Measurements from ENCODE around the gene TIAM2. TPM values are rescaled to one million over a fixed set of nuclear protein-coding genes. Genes with fewer than 3 reads are reported as not detected.
"Not testable (repeated sequence)": the region's sequence is repeated elsewhere in the genome, so short reads cannot be mapped to it uniquely, and the experiment has no call there.

The TIAM2 gene
- total and polyA plus RNA-seq, 10 donors, result 4.3 to 21.9 (median 12.9) TPM

DNA sequence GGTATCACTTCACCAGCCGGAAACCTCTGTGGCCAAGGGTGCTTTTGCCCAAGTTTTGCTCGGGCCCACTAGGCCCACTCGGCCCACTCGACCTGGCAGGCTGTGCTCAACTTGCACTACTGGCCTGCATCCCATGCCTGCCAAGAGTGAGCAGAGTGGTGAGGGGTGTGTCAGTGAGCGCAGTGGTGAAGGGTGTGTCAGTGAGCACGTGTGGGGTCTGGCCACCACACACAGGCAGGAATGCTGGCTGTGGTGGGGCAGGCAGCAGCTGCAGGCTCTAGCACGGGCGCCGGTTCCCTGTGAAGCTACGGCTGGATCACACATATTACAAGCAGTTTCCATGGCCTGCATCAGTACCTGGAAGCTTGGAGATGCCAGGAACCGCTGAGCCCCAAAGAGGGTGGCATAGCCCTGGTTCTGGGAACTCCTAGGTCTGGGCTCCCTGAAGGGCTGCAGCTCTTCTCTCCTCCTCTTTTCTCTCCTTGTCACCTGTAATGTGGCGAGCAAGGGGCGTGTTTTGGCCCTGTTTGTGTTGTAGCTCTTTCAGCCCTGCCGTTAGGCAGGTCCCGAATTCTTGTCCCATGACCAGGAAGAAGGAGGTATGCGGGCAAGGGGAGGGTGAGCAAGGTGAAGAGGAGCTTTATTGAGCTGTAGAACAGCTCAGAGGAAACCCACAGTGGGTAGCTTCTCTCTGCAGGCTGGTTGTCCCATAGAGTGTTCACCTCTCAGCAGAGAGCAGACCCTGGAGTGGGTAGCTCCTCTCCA, 217.7 kb downstream of the TIAM2 start:
- Histone ChIP-seq H3K4me1 (no peaks in the 10 kb centered on the region), H3K4me3 (no peak overlapping the region), H3K9me3 (no peaks in the 10 kb centered on the region), H3K27ac (no peak overlapping the region), H3K27me3 (replicated peaks in 1 of 7) (no peaks in the 10 kb centered on the region), H3K36me3 (no peaks in the 10 kb centered on the region)
- no peak for DNase-seq
- WGBS, 5 donors, result 91 to 96% (median 93%) methylated on average over 11 to 16 of the region's 16 CpGs
- intact Hi-C loops (cut with DNase I; ENCODE audit: low total_unique reads), result no loop called here
- TF ChIP-seq, protein P1, sequence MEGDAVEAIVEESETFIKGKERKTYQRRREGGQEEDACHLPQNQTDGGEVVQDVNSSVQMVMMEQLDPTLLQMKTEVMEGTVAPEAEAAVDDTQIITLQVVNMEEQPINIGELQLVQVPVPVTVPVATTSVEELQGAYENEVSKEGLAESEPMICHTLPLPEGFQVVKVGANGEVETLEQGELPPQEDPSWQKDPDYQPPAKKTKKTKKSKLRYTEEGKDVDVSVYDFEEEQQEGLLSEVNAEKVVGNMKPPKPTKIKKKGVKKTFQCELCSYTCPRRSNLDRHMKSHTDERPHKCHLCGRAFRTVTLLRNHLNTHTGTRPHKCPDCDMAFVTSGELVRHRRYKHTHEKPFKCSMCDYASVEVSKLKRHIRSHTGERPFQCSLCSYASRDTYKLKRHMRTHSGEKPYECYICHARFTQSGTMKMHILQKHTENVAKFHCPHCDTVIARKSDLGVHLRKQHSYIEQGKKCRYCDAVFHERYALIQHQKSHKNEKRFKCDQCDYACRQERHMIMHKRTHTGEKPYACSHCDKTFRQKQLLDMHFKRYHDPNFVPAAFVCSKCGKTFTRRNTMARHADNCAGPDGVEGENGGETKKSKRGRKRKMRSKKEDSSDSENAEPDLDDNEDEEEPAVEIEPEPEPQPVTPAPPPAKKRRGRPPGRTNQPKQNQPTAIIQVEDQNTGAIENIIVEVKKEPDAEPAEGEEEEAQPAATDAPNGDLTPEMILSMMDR (IDR thresholded peaks at IDR 0.05 in 8 of 11, conservative IDR thresholded peaks at IDR 0.05 in 3 of 11), result no peak
- no peak for TF ChIP-seq POLR2AphosphoS5 (IDR thresholded peaks at IDR 0.05)
- TF ChIP-seq POLR2A (IDR thresholded peaks at IDR 0.05), result no peak

DNA sequence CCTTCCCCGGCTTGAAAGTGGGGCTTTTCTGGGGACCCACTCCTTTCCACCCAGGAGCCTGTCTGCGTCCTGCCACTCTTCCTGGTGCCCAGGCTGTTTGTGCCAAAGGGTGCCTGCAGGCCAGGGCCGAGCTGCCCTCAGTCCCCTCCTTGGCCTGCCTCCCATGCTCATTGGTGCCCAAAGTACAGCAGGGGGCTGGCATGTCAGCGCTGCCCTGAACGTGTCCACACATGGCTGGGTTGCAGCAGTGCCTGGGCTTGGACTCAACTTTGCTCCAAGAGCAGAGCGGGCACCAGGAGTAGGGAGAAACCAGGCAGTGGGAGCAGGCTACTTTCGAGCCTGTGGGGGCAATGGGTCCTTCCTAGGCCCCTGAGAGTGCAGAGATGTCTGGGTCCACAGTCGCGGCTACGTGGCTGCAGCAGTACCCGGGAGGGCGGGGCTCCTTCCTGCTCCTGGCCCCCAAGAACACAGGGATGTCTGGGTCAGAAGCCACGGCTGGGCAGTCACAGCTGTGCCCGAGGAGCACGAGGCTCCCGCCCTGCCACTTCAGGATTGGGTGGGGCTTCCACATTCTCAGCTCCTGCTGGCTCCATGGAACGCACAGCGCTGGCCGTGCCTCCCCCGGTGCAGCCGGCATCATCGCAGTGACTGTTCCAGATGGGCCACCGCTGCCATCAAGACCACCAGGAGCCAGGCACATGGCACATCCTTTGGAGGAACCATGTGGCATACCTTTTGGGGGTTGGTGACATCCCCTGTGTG, 218.7 kb downstream of the TIAM2 start:
- no peak for DNase-seq
- no peak overlapping the region for H3K4me3 ChIP-seq
- WGBS, 5 donors, result 82 to 87% (median 83%) methylated on average over 7 to 23 of the region's 23 CpGs
- no peaks in the 10 kb centered on the region for H3K4me1 ChIP-seq
- no peak overlapping the region for H3K27ac ChIP-seq
- H3K9me3 ChIP-seq, result no peaks in the 10 kb centered on the region
- no peaks in the 10 kb centered on the region for H3K27me3 ChIP-seq (replicated peaks in 1 of 7)
- TF ChIP-seq POLR2AphosphoS5 (IDR thresholded peaks at IDR 0.05) (no peak), POLR2A (IDR thresholded peaks at IDR 0.05) (no peak)
- TF ChIP-seq, protein P1 (IDR thresholded peaks at IDR 0.05 in 8 of 11, conservative IDR thresholded peaks at IDR 0.05 in 3 of 11), result no peak
- no peaks in the 10 kb centered on the region for H3K36me3 ChIP-seq
- intact Hi-C loops (cut with DNase I; ENCODE audit: low total_unique reads), result no loop called here

DNA sequence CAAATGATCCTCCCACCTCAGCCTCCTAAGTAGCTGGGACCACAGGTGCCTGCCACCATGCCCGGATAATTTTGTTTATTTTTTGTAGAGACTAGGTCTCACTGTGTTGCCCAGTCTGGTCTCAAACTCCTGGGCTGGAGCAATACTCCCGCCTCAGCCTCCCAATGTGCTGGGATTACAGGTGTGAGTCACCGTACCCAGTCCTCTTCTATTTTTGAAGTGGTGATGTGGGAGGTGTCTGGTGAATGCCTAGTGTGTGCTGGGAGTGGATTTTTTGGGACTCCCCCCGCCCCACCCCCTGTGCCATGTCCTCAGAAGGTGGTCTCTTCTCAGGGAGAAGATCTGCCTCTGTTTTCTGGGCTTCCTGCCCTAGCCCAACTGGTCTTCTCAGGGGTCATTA, 220.8 kb downstream of the TIAM2 start:
- Histone ChIP-seq H3K27ac (no peak overlapping the region), H3K4me3 (no peak overlapping the region), H3K27me3 (replicated peaks in 1 of 7) (no peaks in the 10 kb centered on the region), H3K9me3 (no peaks in the 10 kb centered on the region), H3K36me3 (no peaks in the 10 kb centered on the region), H3K4me1 (peaks cover 0 to 5% (median 0%) of the 10 kb centered on the region in 6 donors)
- intact Hi-C loops (cut with DNase I; ENCODE audit: low total_unique reads), result no loop called here
- no peak for TF ChIP-seq POLR2AphosphoS5 (IDR thresholded peaks at IDR 0.05)
- no peak for TF ChIP-seq POLR2A (IDR thresholded peaks at IDR 0.05)
- no peak for DNase-seq
- WGBS, 5 donors, result 79 to 91% (median 85%) methylated on average over 4 of the region's 4 CpGs

DNA sequence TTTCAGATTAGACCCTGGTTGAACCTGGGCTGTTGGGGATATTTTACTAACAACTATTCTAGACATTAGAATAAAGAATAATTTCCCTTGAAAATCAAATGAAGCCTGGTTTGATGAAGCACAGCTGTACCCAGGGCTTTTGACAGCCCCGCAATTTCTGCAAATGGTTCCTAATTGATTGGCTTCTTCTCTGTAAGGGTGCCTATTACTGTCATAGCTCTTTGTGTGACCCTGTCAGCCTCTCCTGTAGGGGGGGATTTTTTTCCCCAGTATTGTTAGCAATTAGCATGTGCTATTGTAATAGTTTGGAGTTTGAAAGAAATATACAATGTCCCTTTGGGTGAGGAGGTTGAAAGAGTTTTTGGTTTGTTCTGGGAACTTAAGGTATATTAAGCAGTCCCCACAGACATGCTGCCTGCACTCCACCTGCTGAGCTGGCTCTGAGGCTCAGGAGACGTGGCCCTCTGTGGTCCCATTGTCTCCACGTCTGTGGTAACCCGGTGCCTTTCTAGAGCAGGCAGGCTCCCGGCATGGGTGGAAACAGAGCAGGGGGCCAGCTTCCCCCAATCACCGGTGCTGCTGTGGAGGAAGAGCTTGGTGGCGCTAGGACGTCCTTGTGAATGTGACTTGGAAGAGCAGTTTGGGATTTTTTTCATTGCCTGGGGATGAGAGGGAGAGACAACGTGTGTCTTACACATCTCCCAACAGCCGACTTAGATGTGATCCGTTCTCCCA, 221.4 kb downstream of the TIAM2 start:
- DNase-seq, result no peak
- Histone ChIP-seq H3K27me3 (replicated peaks in 1 of 7) (no peaks in the 10 kb centered on the region), H3K36me3 (no peaks in the 10 kb centered on the region), H3K4me1 (peaks cover 0 to 11% (median 0%) of the 10 kb centered on the region in 6 donors), H3K9me3 (no peaks in the 10 kb centered on the region), H3K4me3 (no peak overlapping the region), H3K27ac (no peak overlapping the region)
- WGBS, 5 donors, result 52 to 70% (median 62%) methylated on average over 10 to 11 of the region's 11 CpGs
- TF ChIP-seq POLR2A (IDR thresholded peaks at IDR 0.05), result no peak
- no peak for TF ChIP-seq POLR2AphosphoS5 (IDR thresholded peaks at IDR 0.05)
- TF ChIP-seq, protein P1 (IDR thresholded peaks at IDR 0.05 in 8 of 11, conservative IDR thresholded peaks at IDR 0.05 in 3 of 11), result no peak
- intact Hi-C loops (cut with DNase I; ENCODE audit: low total_unique reads), result no loop called here

DNA sequence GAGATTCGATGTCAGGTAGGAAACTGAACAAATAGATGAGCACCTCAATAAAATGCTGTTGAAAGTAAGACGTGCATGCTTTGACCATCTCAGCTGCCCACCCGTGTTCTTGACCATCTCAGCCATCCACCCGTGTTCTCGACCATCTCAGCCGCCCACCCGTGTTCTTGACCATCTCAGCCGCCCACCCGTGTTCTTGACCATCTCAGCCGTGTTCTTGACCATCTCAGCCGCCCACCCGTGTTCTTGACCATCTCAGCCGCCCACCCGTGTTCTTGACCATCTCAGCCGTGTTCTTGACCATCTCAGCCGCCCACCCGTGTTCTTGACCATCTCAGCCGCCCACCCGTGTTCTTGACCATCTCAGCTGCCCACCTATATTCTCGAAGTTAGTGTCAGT, 223.6 kb downstream of the TIAM2 start:
- H3K4me3 ChIP-seq; intact Hi-C loops (cut with DNase I; ENCODE audit: low total_unique reads); H3K9me3 ChIP-seq; DNase-seq; H3K36me3 ChIP-seq; H3K27ac ChIP-seq; H3K27me3 ChIP-seq (replicated peaks in 1 of 7): not testable (repeated sequence)
- H3K4me1 ChIP-seq, result peaks cover 0 to 26% (median 0%) of the 10 kb centered on the region in 6 donors
- 90 to 93% (median 91%) methylated on average over 15 to 20 of the region's 20 CpGs for WGBS, 5 donors

Measured in spleen (tissue), 11 donors.